GM12878 (cell line): ENCODE results near the gene MPIG6B. TPM values are rescaled to one million over a fixed set of nuclear protein-coding genes. Genes with fewer than 3 reads are reported as not detected.

Source experiments
- CHD1 ChIP-seq: IDR thresholded peaks from 2 replicates; pipeline ENCODE4 v1.6.1; 2012; ENCODE audit warnings: low read depth, low read length, improper control_type of control experiment
- FOXK2 ChIP-seq: fragments of 450-650 bp; IDR thresholded peaks from 2 replicates; pipeline ENCODE4 v1.6.1; 2017; ENCODE audit warnings: mild to moderate bottlenecking, moderate library complexity
- IRF5 ChIP-seq: fragments of 450-650 bp; IDR thresholded peaks from 2 replicates; pipeline ENCODE4 v1.6.1; 2017; ENCODE audit warnings: borderline replicate concordance
- SREBF1 ChIP-seq: IDR thresholded peaks from 2 replicates; pipeline ENCODE4 v1.6.1; 2012; ENCODE audit warnings: mild to moderate bottlenecking, low read length
- TCF12 ChIP-seq: IDR thresholded peaks from 2 replicates; pipeline ENCODE4 v1.6.1; 2011; ENCODE audit warnings: low read depth, mild to moderate bottlenecking, low read length
- ZBTB4 ChIP-seq: fragments of 450-650 bp; formaldehyde crosslinking; IDR thresholded peaks from 2 replicates; pipeline ENCODE4 v1.4.0; 2022; ENCODE audit warnings: mild to moderate bottlenecking, moderate library complexity
- polyA plus RNA-seq, 11 experiments: library from polyadenylated mRNA; depleted of rRNA in 4 of 11; unstranded in 6 of 11; stranded (reverse) in 5 of 11; fragments of >200 nt; fragmentation: Nextera tagmentation in 4 of 11; fragmentation: Illumina TruSeq in 1 of 11; extraction: Ambion mirVana in 4 of 11; extraction: Trizol in 1 of 11; gene quantifications; 1 replicate in 1 of 11; 2 replicates in 10 of 11; pipeline versions ENCODE4 v1.2.1 to v1.2.3, GENCODE V29; 2011 to 2016; ENCODE audit warnings: inconsistent platforms in 2 of 11, missing spikeins in 2 of 11, low read depth in 1 of 11
- total RNA-seq, 4 experiments: library from RNA; depleted of rRNA in 3 of 4; stranded (reverse); fragments of >200 nt in 3 of 4; fragmentation: Illumina TruSeq in 1 of 4; extraction: Trizol in 1 of 4; gene quantifications; 2 replicates each; pipeline versions ENCODE4 v1.2.1 to v1.2.3, GENCODE V29; 2013 to 2021
- TF ChIP-seq, protein P1 (sequence below): IDR thresholded peaks from 2 replicates; pipeline ENCODE4 v1.6.1; 2011; ENCODE audit warnings: borderline replicate concordance, low read depth, mild to moderate bottlenecking, moderate library complexity, mixed read lengths, low read length; ENCODE audit not compliant: insufficient read depth; ENCODE audit errors: extremely low read length
- TF ChIP-seq, protein P2 (sequence below): IDR thresholded peaks from 2 replicates; pipeline ENCODE4 v1.6.1; 2012; ENCODE audit warnings: low read depth, low read length, improper control_type of control experiment

Gene MPIG6B
- total and polyA plus RNA-seq, 10 of the 15 experiments (the other 5 are each of a cell fraction or from before 2014, with no cell fraction given), result not detected

- TF ChIP-seq ZBTB4 (CRISPR knock-in tag) (no peak), TCF12 (no peak), IRF5 (no peak), FOXK2 (no peak), SREBF1 (no peak), CHD1 (no peak)
- TF ChIP-seq, protein P1, sequence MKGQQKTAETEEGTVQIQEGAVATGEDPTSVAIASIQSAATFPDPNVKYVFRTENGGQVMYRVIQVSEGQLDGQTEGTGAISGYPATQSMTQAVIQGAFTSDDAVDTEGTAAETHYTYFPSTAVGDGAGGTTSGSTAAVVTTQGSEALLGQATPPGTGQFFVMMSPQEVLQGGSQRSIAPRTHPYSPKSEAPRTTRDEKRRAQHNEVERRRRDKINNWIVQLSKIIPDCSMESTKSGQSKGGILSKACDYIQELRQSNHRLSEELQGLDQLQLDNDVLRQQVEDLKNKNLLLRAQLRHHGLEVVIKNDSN, result no peak
- TF ChIP-seq, protein P2, sequence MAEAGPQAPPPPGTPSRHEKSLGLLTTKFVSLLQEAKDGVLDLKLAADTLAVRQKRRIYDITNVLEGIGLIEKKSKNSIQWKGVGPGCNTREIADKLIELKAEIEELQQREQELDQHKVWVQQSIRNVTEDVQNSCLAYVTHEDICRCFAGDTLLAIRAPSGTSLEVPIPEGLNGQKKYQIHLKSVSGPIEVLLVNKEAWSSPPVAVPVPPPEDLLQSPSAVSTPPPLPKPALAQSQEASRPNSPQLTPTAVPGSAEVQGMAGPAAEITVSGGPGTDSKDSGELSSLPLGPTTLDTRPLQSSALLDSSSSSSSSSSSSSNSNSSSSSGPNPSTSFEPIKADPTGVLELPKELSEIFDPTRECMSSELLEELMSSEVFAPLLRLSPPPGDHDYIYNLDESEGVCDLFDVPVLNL, result no peak
Observed at GRCh38 chr6:31768363-31769257, 45.4 kb downstream of the MPIG6B start (continued).
